ENCODE measurements around the gene SLC44A1. TPM values are rescaled to one million over a fixed set of nuclear protein-coding genes. Genes with fewer than 3 reads are reported as not detected.

Gene SLC44A1
- total RNA-seq, 1 experiment from 2014 or later = 3.7 TPM

GRCh38 chr9:105341434-105342146, 97.1 kb downstream of the SLC44A1 start:
- Histone ChIP-seq H3K4me2 (ENCODE audit: low read depth, low read length, poor library complexity, severe bottlenecking) (peak overlapping the region; percentile 21), H3K9me2 (replicated peaks; ENCODE audit: insufficient read depth, low read length) (no peaks in the 10 kb centered on the region), H3K9ac (ENCODE audit: low read length) (no peak overlapping the region), H3K4me3 (ENCODE audit: low read length) (no peak overlapping the region), H3K4me1 (ENCODE audit: low read length) (no peaks in the 10 kb centered on the region), H3K27ac (ENCODE audit: low read length) (no peak overlapping the region), H3K79me2 (ENCODE audit: low read length) (no peaks in the 10 kb centered on the region), H3K9me3 (ENCODE audit: low read length) (no peaks in the 10 kb centered on the region), H3K27me3 (ENCODE audit: low read length) (no peaks in the 10 kb centered on the region), H2AFZ (ENCODE audit: low read length) (no peak overlapping the region), H3K36me3 (ENCODE audit: insufficient read depth, low read length) (no peaks in the 10 kb centered on the region), H4K20me1 (ENCODE audit: insufficient read depth, low read depth, low read length) (no peaks in the 10 kb centered on the region)
- DNase-seq = no peak

GRCh38 chr9:105342147-105342505, 97.7 kb downstream of the SLC44A1 start:
- H3K27ac ChIP-seq (ENCODE audit: low read length) = no peak overlapping the region
- H4K20me1 ChIP-seq (ENCODE audit: insufficient read depth, low read depth, low read length) = no peaks in the 10 kb centered on the region
- H3K9ac ChIP-seq (ENCODE audit: low read length) = no peak overlapping the region
- H3K4me3 ChIP-seq (ENCODE audit: low read length) = no peak overlapping the region
- no peak for DNase-seq
- no peaks in the 10 kb centered on the region for H3K9me3 ChIP-seq (ENCODE audit: low read length)
- H3K27me3 ChIP-seq (ENCODE audit: low read length) = no peaks in the 10 kb centered on the region
- no peaks in the 10 kb centered on the region for H3K9me2 ChIP-seq (replicated peaks; ENCODE audit: insufficient read depth, low read length)
- no peaks in the 10 kb centered on the region for H3K4me1 ChIP-seq (ENCODE audit: low read length)
- no peaks in the 10 kb centered on the region for H3K79me2 ChIP-seq (ENCODE audit: low read length)
- no peak overlapping the region for H2AFZ ChIP-seq (ENCODE audit: low read length)
- no peaks in the 10 kb centered on the region for H3K36me3 ChIP-seq (ENCODE audit: insufficient read depth, low read length)
- peak overlapping the region; percentile 21 for H3K4me2 ChIP-seq (ENCODE audit: low read depth, low read length, poor library complexity, severe bottlenecking)

GRCh38 chr9:105344283-105344682, 99.8 kb downstream of the SLC44A1 start:
- Histone ChIP-seq H3K4me1 (ENCODE audit: low read length) (no peaks in the 10 kb centered on the region), H3K9me3 (ENCODE audit: low read length) (no peaks in the 10 kb centered on the region)

GRCh38 chr9:105345626-105346025, 101.2 kb downstream of the SLC44A1 start:
- no peaks in the 10 kb centered on the region for H3K4me1 ChIP-seq (ENCODE audit: low read length)

More at GRCh38 chr9:105344283-105344682, 99.8 kb downstream of the SLC44A1 start:
- no peaks in the 10 kb centered on the region for H4K20me1 ChIP-seq (ENCODE audit: insufficient read depth, low read depth, low read length)
- H3K4me3 ChIP-seq (ENCODE audit: low read length) = no peak overlapping the region
- H2AFZ ChIP-seq (ENCODE audit: low read length) = no peak overlapping the region
- no peaks in the 10 kb centered on the region for H3K36me3 ChIP-seq (ENCODE audit: insufficient read depth, low read length)
- H3K4me2 ChIP-seq (ENCODE audit: low read depth, low read length, poor library complexity, severe bottlenecking) = no peak overlapping the region
- no peaks in the 10 kb centered on the region for H3K9me2 ChIP-seq (replicated peaks; ENCODE audit: insufficient read depth, low read length)
- no peaks in the 10 kb centered on the region for H3K27me3 ChIP-seq (ENCODE audit: low read length)
- no peak for DNase-seq
- H3K79me2 ChIP-seq (ENCODE audit: low read length) = no peaks in the 10 kb centered on the region
- H3K27ac ChIP-seq (ENCODE audit: low read length) = no peak overlapping the region
- H3K9ac ChIP-seq (ENCODE audit: low read length) = no peak overlapping the region

GRCh38 chr9:105346273-105346672, 101.8 kb downstream of the SLC44A1 start:
- H3K4me3 ChIP-seq (ENCODE audit: low read length) = no peak overlapping the region
- no peaks in the 10 kb centered on the region for H3K9me3 ChIP-seq (ENCODE audit: low read length)
- no peak overlapping the region for H3K9ac ChIP-seq (ENCODE audit: low read length)
- H4K20me1 ChIP-seq (ENCODE audit: insufficient read depth, low read depth, low read length) = no peaks in the 10 kb centered on the region
- no peak for DNase-seq
- H3K79me2 ChIP-seq (ENCODE audit: low read length) = no peaks in the 10 kb centered on the region
- no peaks in the 10 kb centered on the region for H3K9me2 ChIP-seq (replicated peaks; ENCODE audit: insufficient read depth, low read length)
- no peak overlapping the region for H3K27ac ChIP-seq (ENCODE audit: low read length)
- H3K36me3 ChIP-seq (ENCODE audit: insufficient read depth, low read length) = no peaks in the 10 kb centered on the region
- no peak overlapping the region for H3K4me2 ChIP-seq (ENCODE audit: low read depth, low read length, poor library complexity, severe bottlenecking)
- no peak overlapping the region for H2AFZ ChIP-seq (ENCODE audit: low read length)
- no peaks in the 10 kb centered on the region for H3K27me3 ChIP-seq (ENCODE audit: low read length)
- H3K4me1 ChIP-seq (ENCODE audit: low read length) = no peaks in the 10 kb centered on the region

More at GRCh38 chr9:105345626-105346025, 101.2 kb downstream of the SLC44A1 start:
- Histone ChIP-seq H3K36me3 (ENCODE audit: insufficient read depth, low read length) (no peaks in the 10 kb centered on the region), H3K9me3 (ENCODE audit: low read length) (no peaks in the 10 kb centered on the region), H3K4me3 (ENCODE audit: low read length) (no peak overlapping the region), H2AFZ (ENCODE audit: low read length) (no peak overlapping the region), H3K9ac (ENCODE audit: low read length) (no peak overlapping the region), H4K20me1 (ENCODE audit: insufficient read depth, low read depth, low read length) (no peaks in the 10 kb centered on the region), H3K79me2 (ENCODE audit: low read length) (no peaks in the 10 kb centered on the region), H3K27ac (ENCODE audit: low read length) (no peak overlapping the region), H3K4me2 (ENCODE audit: low read depth, low read length, poor library complexity, severe bottlenecking) (no peak overlapping the region), H3K9me2 (replicated peaks; ENCODE audit: insufficient read depth, low read length) (no peaks in the 10 kb centered on the region), H3K27me3 (ENCODE audit: low read length) (no peaks in the 10 kb centered on the region)
- DNase-seq = no peak

GRCh38 chr9:105354448-105354847, 110.0 kb downstream of the SLC44A1 start:
- H3K27ac ChIP-seq (ENCODE audit: low read length) = no peak overlapping the region
- H3K79me2 ChIP-seq (ENCODE audit: low read length) = no peaks in the 10 kb centered on the region
- DNase-seq = no peak
- H3K27me3 ChIP-seq (ENCODE audit: low read length) = no peaks in the 10 kb centered on the region
- no peak overlapping the region for H3K4me2 ChIP-seq (ENCODE audit: low read depth, low read length, poor library complexity, severe bottlenecking)
- H2AFZ ChIP-seq (ENCODE audit: low read length) = no peak overlapping the region
- H3K36me3 ChIP-seq (ENCODE audit: insufficient read depth, low read length) = no peaks in the 10 kb centered on the region
- no peaks in the 10 kb centered on the region for H4K20me1 ChIP-seq (ENCODE audit: insufficient read depth, low read depth, low read length)
- H3K9ac ChIP-seq (ENCODE audit: low read length) = no peak overlapping the region
- H3K4me3 ChIP-seq (ENCODE audit: low read length) = no peak overlapping the region
- H3K4me1 ChIP-seq (ENCODE audit: low read length) = no peaks in the 10 kb centered on the region
- H3K9me2 ChIP-seq (replicated peaks; ENCODE audit: insufficient read depth, low read length) = no peaks in the 10 kb centered on the region
- H3K9me3 ChIP-seq (ENCODE audit: low read length) = no peaks in the 10 kb centered on the region

GRCh38 chr9:105355781-105356180, 111.3 kb downstream of the SLC44A1 start:
- Histone ChIP-seq H3K4me1 (ENCODE audit: low read length) (no peaks in the 10 kb centered on the region), H3K9me3 (ENCODE audit: low read length) (no peaks in the 10 kb centered on the region), H3K36me3 (ENCODE audit: insufficient read depth, low read length) (no peaks in the 10 kb centered on the region), H3K4me3 (ENCODE audit: low read length) (no peak overlapping the region), H3K27ac (ENCODE audit: low read length) (no peak overlapping the region), H3K4me2 (ENCODE audit: low read depth, low read length, poor library complexity, severe bottlenecking) (no peak overlapping the region), H3K9me2 (replicated peaks; ENCODE audit: insufficient read depth, low read length) (no peaks in the 10 kb centered on the region), H3K27me3 (ENCODE audit: low read length) (no peaks in the 10 kb centered on the region), H2AFZ (ENCODE audit: low read length) (no peak overlapping the region), H3K9ac (ENCODE audit: low read length) (no peak overlapping the region), H3K79me2 (ENCODE audit: low read length) (no peaks in the 10 kb centered on the region), H4K20me1 (ENCODE audit: insufficient read depth, low read depth, low read length) (no peaks in the 10 kb centered on the region)
- DNase-seq = no peak

GRCh38 chr9:105357937-105358336, 113.5 kb downstream of the SLC44A1 start:
- H3K9ac ChIP-seq (ENCODE audit: low read length) = no peak overlapping the region
- H3K27me3 ChIP-seq (ENCODE audit: low read length) = no peaks in the 10 kb centered on the region
- no peaks in the 10 kb centered on the region for H3K9me2 ChIP-seq (replicated peaks; ENCODE audit: insufficient read depth, low read length)
- no peaks in the 10 kb centered on the region for H3K79me2 ChIP-seq (ENCODE audit: low read length)
- H4K20me1 ChIP-seq (ENCODE audit: insufficient read depth, low read depth, low read length) = no peaks in the 10 kb centered on the region
- no peaks in the 10 kb centered on the region for H3K36me3 ChIP-seq (ENCODE audit: insufficient read depth, low read length)
- H3K4me3 ChIP-seq (ENCODE audit: low read length) = no peak overlapping the region
- no peak overlapping the region for H3K27ac ChIP-seq (ENCODE audit: low read length)
- H3K4me2 ChIP-seq (ENCODE audit: low read depth, low read length, poor library complexity, severe bottlenecking) = no peak overlapping the region
- H3K4me1 ChIP-seq (ENCODE audit: low read length) = no peaks in the 10 kb centered on the region
- no peak for DNase-seq
- no peak overlapping the region for H2AFZ ChIP-seq (ENCODE audit: low read length)
- no peaks in the 10 kb centered on the region for H3K9me3 ChIP-seq (ENCODE audit: low read length)
